Peyer's patch (tissue), 4 donors: Measurements from ENCODE around the gene TMC3.

ENCODE experiments used
- POLR2A ChIP-seq, 2 donors: fragments of 450-650 bp; IDR thresholded peaks; one replicate each; pipeline ENCODE4 v1.5.1; 2017; ENCODE audit warnings: antibody characterized with exemption in 2 of 2, mild to moderate bottlenecking in 2 of 2, moderate library complexity in 2 of 2
- TF ChIP-seq, protein P1 (sequence below), 6 experiments: fragments of 450-650 bp in 4 of 6; fragments of 200-600 bp in 2 of 6; sonication (generic) in 1 of 6; IDR thresholded peaks; one replicate each; pipeline ENCODE4 v1.5.1; 2017 to 2019; ENCODE audit warnings: antibody characterized with exemption in 6 of 6, mild to moderate bottlenecking in 3 of 6, moderate library complexity in 1 of 6

DNA sequence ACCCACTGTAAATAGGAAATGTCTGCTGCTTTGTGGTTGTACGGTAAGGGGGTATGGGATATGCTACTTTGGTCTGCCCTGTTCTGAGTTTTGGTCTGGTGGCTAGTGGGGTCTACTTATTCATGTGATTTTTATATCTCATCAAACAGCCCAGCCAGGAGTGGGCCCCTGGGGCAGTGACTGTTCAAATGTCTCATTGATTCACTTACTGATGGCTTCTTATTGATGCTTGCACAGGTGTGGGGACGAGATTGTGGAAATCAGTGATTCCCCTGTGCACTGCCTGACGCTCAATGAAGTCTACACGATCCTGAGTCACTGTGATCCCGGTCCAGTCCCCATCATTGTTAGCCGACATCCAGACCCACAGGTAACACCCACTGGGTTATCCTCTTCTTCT, 88.6 kb downstream of the TMC3 start:
- TF ChIP-seq, protein P1, sequence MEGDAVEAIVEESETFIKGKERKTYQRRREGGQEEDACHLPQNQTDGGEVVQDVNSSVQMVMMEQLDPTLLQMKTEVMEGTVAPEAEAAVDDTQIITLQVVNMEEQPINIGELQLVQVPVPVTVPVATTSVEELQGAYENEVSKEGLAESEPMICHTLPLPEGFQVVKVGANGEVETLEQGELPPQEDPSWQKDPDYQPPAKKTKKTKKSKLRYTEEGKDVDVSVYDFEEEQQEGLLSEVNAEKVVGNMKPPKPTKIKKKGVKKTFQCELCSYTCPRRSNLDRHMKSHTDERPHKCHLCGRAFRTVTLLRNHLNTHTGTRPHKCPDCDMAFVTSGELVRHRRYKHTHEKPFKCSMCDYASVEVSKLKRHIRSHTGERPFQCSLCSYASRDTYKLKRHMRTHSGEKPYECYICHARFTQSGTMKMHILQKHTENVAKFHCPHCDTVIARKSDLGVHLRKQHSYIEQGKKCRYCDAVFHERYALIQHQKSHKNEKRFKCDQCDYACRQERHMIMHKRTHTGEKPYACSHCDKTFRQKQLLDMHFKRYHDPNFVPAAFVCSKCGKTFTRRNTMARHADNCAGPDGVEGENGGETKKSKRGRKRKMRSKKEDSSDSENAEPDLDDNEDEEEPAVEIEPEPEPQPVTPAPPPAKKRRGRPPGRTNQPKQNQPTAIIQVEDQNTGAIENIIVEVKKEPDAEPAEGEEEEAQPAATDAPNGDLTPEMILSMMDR (IDR thresholded peaks at IDR 0.05), result no peak
- TF ChIP-seq POLR2A (IDR thresholded peaks at IDR 0.05), result no peak
